GM10248 (cell line): ENCODE data around the gene EPG5.
"Not testable (repeated sequence)": the region's sequence is repeated elsewhere in the genome, so short reads cannot be mapped to it uniquely, and the experiment has no call there.

Source experiments
- CTCF ChIA-PET: fragments of 300-600 bp; sonication (Branson Sonifier 250); formaldehyde crosslinking; extraction: SDS; loops from one replicate; lab custom pipeline; 2021; ENCODE audit warnings: antibody characterized with exemption; lab: Yijun Ruan, JAX
- POLR2A ChIA-PET: fragments of 350-650 bp; sonication (Branson Sonifier 250); formaldehyde crosslinking; extraction: SDS; loops from one replicate; lab custom pipeline; 2020; ENCODE audit warnings: antibody characterized with exemption; lab: Yijun Ruan, JAX
- DNase-seq: peaks from one replicate; pipeline ENCODE4 v3.0.0; 2012; ENCODE audit errors: extremely low spot score
- CTCF ChIP-seq: IDR thresholded peaks from 2 replicates; pipeline ENCODE4 v1.5.1; 2012; ENCODE audit warnings: mild to moderate bottlenecking, low read depth; ENCODE audit errors: extremely low read depth, missing control alignments, control extremely low read depth

The EPG5 gene

GRCh38 chr18:45834306-45834705, 132.8 kb downstream of the EPG5 start:
- no peak for TF ChIP-seq CTCF
- no peak for DNase-seq
- CTCF ChIA-PET = interaction anchor here (1.4 to 1.6 kb wide), 2 partner anchors 20 to 46 kb away, joined by 3 to 8 read pairs; no protein-coding TSS in a partner anchor
- POLR2A ChIA-PET = no interaction called here

GRCh38 chr18:45833846-45834245, 133.3 kb downstream of the EPG5 start:
- POLR2A ChIA-PET = no interaction called here
- TF ChIP-seq CTCF = no peak
- no peak for DNase-seq
- CTCF ChIA-PET = interaction anchor here (1.6 kb wide), 1 partner anchor 20 kb away, joined by 8 read pairs; no protein-coding TSS in a partner anchor

- ChIA-PET POLR2A (no interaction called here), CTCF (interaction anchor here (1.1 to 2.2 kb wide), 6 partner anchors 10 to 165 kb away, joined by 3 to 6 read pairs (median 4); no protein-coding TSS in a partner anchor)
- TF ChIP-seq CTCF = no peak
- no peak for DNase-seq
Observed at GRCh38 chr18:45830917-45831316, 136.2 kb downstream of the EPG5 start.

DNA sequence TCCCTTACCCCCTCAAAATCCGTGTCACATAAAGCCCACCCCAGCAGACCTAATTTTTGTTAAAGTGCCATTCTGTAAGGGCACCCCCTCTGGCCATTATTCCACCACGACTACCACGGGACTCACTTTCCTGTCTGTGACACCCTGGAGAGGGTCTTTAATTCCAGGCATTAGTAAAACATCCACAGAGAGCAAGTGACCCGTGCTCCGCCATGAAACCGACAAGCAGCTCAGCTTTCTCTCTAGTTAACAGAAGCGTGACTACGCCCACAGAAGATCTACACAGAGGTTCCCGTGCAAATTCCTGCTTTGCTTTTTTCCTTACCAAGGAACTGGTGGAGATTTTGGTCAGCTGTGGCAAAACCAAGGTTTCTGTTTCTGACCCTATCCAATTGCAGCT, 137.3 kb downstream of the EPG5 start:
- no peak for TF ChIP-seq CTCF
- DNase-seq = no peak
- ChIA-PET CTCF (interaction anchor here (1.4 to 2.2 kb wide), 4 partner anchors 10 to 164 kb away, joined by 5 to 6 read pairs (median 6); no protein-coding TSS in a partner anchor), POLR2A (no interaction called here)

DNA sequence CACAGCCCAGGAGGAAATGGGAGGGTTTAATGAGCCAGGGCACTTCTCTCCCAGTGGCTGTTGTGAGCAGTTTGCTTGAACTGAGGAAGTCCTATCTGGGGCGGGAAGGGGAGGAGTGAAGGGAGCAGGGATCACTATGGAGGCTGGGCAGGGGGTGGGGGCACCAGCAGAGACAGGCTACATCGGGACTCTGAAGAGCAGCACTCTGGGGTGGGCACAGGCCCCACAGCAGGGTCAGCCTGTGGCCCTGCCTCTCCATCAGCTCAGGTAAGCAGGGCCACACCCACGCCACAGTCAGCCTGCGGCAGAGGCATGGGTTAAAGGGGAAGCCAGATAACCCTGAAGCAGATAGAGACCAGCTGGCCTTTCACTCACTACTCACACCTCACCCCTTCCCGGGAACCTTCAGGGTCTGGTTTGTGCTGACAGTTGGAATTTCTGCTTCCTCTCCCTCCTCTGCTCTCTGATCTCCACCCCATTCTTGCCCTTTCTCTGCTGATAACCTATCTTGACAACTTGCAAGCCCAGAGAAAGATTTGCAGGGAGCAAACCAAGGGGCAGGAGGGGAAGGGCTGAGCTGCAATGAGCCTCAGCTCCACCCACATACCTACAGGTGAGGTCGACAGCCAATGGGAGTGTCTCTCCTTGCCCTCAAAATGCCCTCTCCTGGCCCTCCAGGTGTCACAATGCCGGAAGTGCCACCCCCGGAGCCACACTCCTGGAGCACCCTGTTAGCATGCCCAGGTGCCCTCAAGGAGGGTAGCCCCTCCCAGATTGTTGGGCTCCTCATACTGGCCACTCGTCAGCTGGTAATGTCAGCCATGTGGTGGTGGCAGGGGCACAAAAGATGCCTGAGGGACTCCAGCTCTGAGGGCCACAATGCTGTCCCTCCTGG, 138.0 kb downstream of the EPG5 start:
- DNase-seq = no peak
- CTCF ChIA-PET = interaction anchor here (1.0 to 2.2 kb wide), 5 partner anchors 11 to 165 kb away, joined by 3 to 6 read pairs (median 5); no protein-coding TSS in a partner anchor
- POLR2A ChIA-PET = no interaction called here
- no peak for TF ChIP-seq CTCF

DNA sequence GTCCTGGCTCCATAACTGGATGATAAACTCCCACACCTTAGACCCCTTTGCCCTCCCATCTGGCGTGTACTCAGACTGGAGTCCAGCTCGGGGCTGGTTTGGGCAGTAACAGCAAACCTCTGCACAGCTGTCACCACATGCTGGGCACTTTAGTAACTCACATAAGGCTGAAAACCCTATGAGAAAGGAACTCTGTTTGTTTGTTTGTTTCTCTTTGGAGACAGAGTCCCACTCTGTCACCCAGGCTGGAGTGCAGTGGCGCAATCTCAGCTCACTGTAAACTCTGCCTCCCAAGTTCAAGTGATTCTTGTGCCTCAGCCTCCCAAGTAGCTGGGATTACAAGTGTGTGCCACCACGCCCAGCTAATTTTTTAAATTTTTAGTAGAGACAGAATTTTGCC, 140.4 kb downstream of the EPG5 start:
- POLR2A ChIA-PET, CTCF ChIA-PET: not testable (repeated sequence)
- peak; percentile 7 for DNase-seq

GRCh38 chr18:45826084-45826483, 141.0 kb downstream of the EPG5 start:
- DNase-seq = peak; percentile 6
- POLR2A ChIA-PET = no interaction called here
- CTCF ChIA-PET = no interaction called here
- no peak for TF ChIP-seq CTCF
